Cardiac muscle cell (in vitro differentiated cells and primary cell): ENCODE results near the gene PPP1R36. TPM values are rescaled to one million over a fixed set of nuclear protein-coding genes. Genes with fewer than 3 reads are reported as not detected.
A peak's percentile ranks its signal among the peaks of the same experiment; 100 is the strongest.

ENCODE experiments used
- DNase-seq, 2 donors: peaks; one replicate each; pipeline versions ENCODE4 v3.0.0 to v3.0.0-alpha.2; 2010 to 2017; ENCODE audit warnings: low read depth in 1 of 2, low spot score in 1 of 2
- H3K27ac ChIP-seq: fragments of 200-600 bp; sonication (generic); 2 replicates; pipeline ENCODE4 v1.5.1; 2016
- H3K27me3 ChIP-seq: fragments of 200-600 bp; sonication (generic); 2 replicates; pipeline ENCODE4 v1.6.0; 2016; ENCODE audit warnings: control low read depth
- H3K36me3 ChIP-seq: fragments of 200-600 bp; sonication (generic); 2 replicates; pipeline ENCODE4 v1.5.1; 2016; ENCODE audit warnings: control low read depth
- H3K4me1 ChIP-seq: fragments of 200-600 bp; sonication (generic); 2 replicates; pipeline ENCODE4 v1.8.1; 2017; ENCODE audit warnings: low read depth, mild to moderate bottlenecking, mixed run types
- H3K4me3 ChIP-seq: fragments of 200-600 bp; sonication (generic); 2 replicates; pipeline ENCODE4 v1.5.1; 2016; ENCODE audit warnings: mild to moderate bottlenecking
- H3K9me3 ChIP-seq: fragments of 200-600 bp; sonication (generic); 2 replicates; pipeline ENCODE4 v1.5.1; 2017; ENCODE audit warnings: low read depth, mild to moderate bottlenecking, control low read depth
- CTCF ChIP-seq: IDR thresholded peaks from 2 replicates; pipeline ENCODE4 v1.5.1; 2012; ENCODE audit warnings: low read depth, mild to moderate bottlenecking, low read length
- polyA plus RNA-seq: library from polyadenylated mRNA; unstranded; fragments of >200 nt; fragmentation: Nextera tagmentation; extraction: Ambion mirVana; gene quantifications from 2 replicates; pipeline ENCODE4 v1.2.1, GENCODE V29; 2016
- total RNA-seq: library from RNA; depleted of rRNA; stranded (reverse); fragments of >200 nt; gene quantifications from 2 replicates; pipeline ENCODE4 v1.2.3, GENCODE V29; 2016

The PPP1R36 gene
- total and polyA plus RNA-seq, 2 experiments from 2014 or later = 0.40 TPM; not detected in 1

- Histone ChIP-seq H3K27me3 (no peaks in the 10 kb centered on the region), H3K4me3 (no peak overlapping the region), H3K36me3 (no peaks in the 10 kb centered on the region), H3K27ac (no peak overlapping the region), H3K4me1 (peaks cover 7% of the 10 kb centered on the region), H3K9me3 (no peaks in the 10 kb centered on the region)
- peak; percentile 77 for DNase-seq
- peak; percentile 82 for TF ChIP-seq CTCF
Observed at GRCh38 chr14:64636208-64636979, 86.6 kb downstream of the PPP1R36 start.

- no peaks in the 10 kb centered on the region for H3K36me3 ChIP-seq
- H3K27ac ChIP-seq = no peak overlapping the region
- no peaks in the 10 kb centered on the region for H3K9me3 ChIP-seq
- DNase-seq = no peak
- H3K4me3 ChIP-seq = no peak overlapping the region
- peaks cover 7% of the 10 kb centered on the region for H3K4me1 ChIP-seq
- no peak for TF ChIP-seq CTCF
- no peaks in the 10 kb centered on the region for H3K27me3 ChIP-seq
Observed at GRCh38 chr14:64636980-64637429, 87.2 kb downstream of the PPP1R36 start.

- peak in 1 of 2 donors; percentile 73 for DNase-seq
- H3K4me1 ChIP-seq = peaks cover 7% of the 10 kb centered on the region
Observed at GRCh38 chr14:64637735-64638473, 88.1 kb downstream of the PPP1R36 start.

GRCh38 chr14:64638625-64639024, 88.9 kb downstream of the PPP1R36 start:
- DNase-seq = no peak
- H3K4me3 ChIP-seq = no peak overlapping the region
- H3K4me1 ChIP-seq = peaks cover 7% of the 10 kb centered on the region
- no peak for TF ChIP-seq CTCF
- no peaks in the 10 kb centered on the region for H3K27me3 ChIP-seq
- H3K27ac ChIP-seq = no peak overlapping the region
- H3K36me3 ChIP-seq = no peaks in the 10 kb centered on the region
- no peaks in the 10 kb centered on the region for H3K9me3 ChIP-seq

More at GRCh38 chr14:64637735-64638473, 88.1 kb downstream of the PPP1R36 start:
- Histone ChIP-seq H3K27ac (no peak overlapping the region), H3K4me3 (no peak overlapping the region), H3K9me3 (no peaks in the 10 kb centered on the region), H3K27me3 (no peaks in the 10 kb centered on the region), H3K36me3 (no peaks in the 10 kb centered on the region)
- TF ChIP-seq CTCF = no peak

Other genes with a start within 250 kb of the PPP1R36 start
- 30.7 and 37.8 TPM in 2 replicates for gene MTHFD1, start 161.6 kb upstream of the PPP1R36 start, total RNA-seq
- gene MTHFD1, start 161.6 kb upstream of the PPP1R36 start, polyA plus RNA-seq = 63.6 and 73.1 TPM in 2 replicates
- gene AKAP5, start 84.5 kb upstream of the PPP1R36 start, total RNA-seq = 0.63 and 1.3 TPM in 2 replicates
- 0.18 and 0.94 TPM in 2 replicates for gene AKAP5, start 84.5 kb upstream of the PPP1R36 start, polyA plus RNA-seq
- gene ZBTB25, start 46.1 kb upstream of the PPP1R36 start, total RNA-seq = 7.5 and 11.3 TPM in 2 replicates
- gene ZBTB25, start 46.1 kb upstream of the PPP1R36 start, polyA plus RNA-seq = 13.3 and 20.9 TPM in 2 replicates
- gene ZBTB1, start 45.2 kb upstream of the PPP1R36 start, total RNA-seq = 22.5 and 31.4 TPM in 2 replicates
- gene ZBTB1, start 45.2 kb upstream of the PPP1R36 start, polyA plus RNA-seq = 23.4 and 28.5 TPM in 2 replicates
- 1.1 and 2.4 TPM in 2 replicates for gene HSPA2, start 9.2 kb upstream of the PPP1R36 start, total RNA-seq
- 0.93 and 2.3 TPM in 2 replicates for gene HSPA2, start 9.2 kb upstream of the PPP1R36 start, polyA plus RNA-seq
- 54.8 and 72.2 TPM in 2 replicates for gene PLEKHG3, start 154.5 kb downstream of the PPP1R36 start, total RNA-seq
- gene PLEKHG3, start 154.5 kb downstream of the PPP1R36 start, polyA plus RNA-seq = 17.7 and 19.2 TPM in 2 replicates